ENCODE results near the gene GPR18. TPM values are rescaled to one million over a fixed set of nuclear protein-coding genes. Genes with fewer than 3 reads are reported as not detected.

The GPR18 gene
- total RNA-seq, 4 donors from 2014 or later, result not detected

- Histone ChIP-seq H3K36me3 (peaks cover 0 to 5% (median 3%) of the 10 kb centered on the region in 3 donors), H3K4me3 (no peak overlapping the region), H3K4me1 (peaks cover 0 to 33% (median 16%) of the 10 kb centered on the region in 4 donors), H3K27me3 (no peaks in the 10 kb centered on the region), H3K27ac (no peak overlapping the region), H3K9me3 (no peaks in the 10 kb centered on the region)
- DNase-seq (ENCODE audit: low spot score in 2 of 2), result no peak
- TF ChIP-seq CTCF (IDR thresholded peaks at IDR 0.05), result no peak
- no peak for TF ChIP-seq POLR2A (IDR thresholded peaks at IDR 0.05)
- TF ChIP-seq EP300 (IDR thresholded peaks at IDR 0.05), result no peak
These were observed 40.1 kb downstream of the GPR18 start for GRCh38 chr13:99218126-99218525.

- Histone ChIP-seq H3K9me3 (no peaks in the 10 kb centered on the region), H3K4me3 (no peak overlapping the region), H3K36me3 (peaks cover 0 to 5% (median 3%) of the 10 kb centered on the region in 3 donors), H3K27ac (no peak overlapping the region), H3K27me3 (no peaks in the 10 kb centered on the region), H3K4me1 (peaks cover 0 to 33% (median 16%) of the 10 kb centered on the region in 4 donors)
- no peak for DNase-seq (ENCODE audit: low spot score in 2 of 2)
- 84 to 87% methylated on average over 17 to 20 of the region's 20 CpGs for WGBS, 2 donors
- TF ChIP-seq CTCF (IDR thresholded peaks at IDR 0.05), result no peak
- no peak for TF ChIP-seq EP300 (IDR thresholded peaks at IDR 0.05)
- TF ChIP-seq POLR2A (IDR thresholded peaks at IDR 0.05), result no peak
These were observed 40.6 kb downstream of the GPR18 start for GRCh38 chr13:99217461-99218110.

- peak overlapping the region in 1 of 4 donors; percentile 45 for H3K27ac ChIP-seq
These were observed 42.9 kb downstream of the GPR18 start for GRCh38 chr13:99215184-99215830.

GRCh38 chr13:99214731-99215130 lies 43.4 kb downstream of the GPR18 start:
- no peak for DNase-seq (ENCODE audit: low spot score in 2 of 2)
- 24 to 38% methylated on average over 1 of the region's 1 CpG for WGBS, 2 donors
- Histone ChIP-seq H3K27me3 (no peaks in the 10 kb centered on the region), H3K9me3 (no peaks in the 10 kb centered on the region), H3K36me3 (peaks cover 0 to 3% (median 0%) of the 10 kb centered on the region in 3 donors), H3K4me1 (peaks cover 0 to 36% (median 16%) of the 10 kb centered on the region in 4 donors), H3K4me3 (no peak overlapping the region), H3K27ac (peak overlapping the region in 1 of 4 donors; percentile 45)
- TF ChIP-seq POLR2A (IDR thresholded peaks at IDR 0.05) (no peak), CTCF (IDR thresholded peaks at IDR 0.05) (no peak), EP300 (IDR thresholded peaks at IDR 0.05) (no peak)

More at GRCh38 chr13:99215184-99215830, 42.9 kb downstream of the GPR18 start:
- TF ChIP-seq POLR2A (IDR thresholded peaks at IDR 0.05) (no peak), CTCF (IDR thresholded peaks at IDR 0.05) (no peak), EP300 (IDR thresholded peaks at IDR 0.05) (no peak)
- 86 to 93% methylated on average over 15 of the region's 15 CpGs for whole genome bisulfite sequencing, 2 donors
- Histone ChIP-seq H3K27me3 (no peaks in the 10 kb centered on the region), H3K4me3 (no peak overlapping the region), H3K9me3 (no peaks in the 10 kb centered on the region), H3K36me3 (peaks cover 0 to 3% (median 0%) of the 10 kb centered on the region in 3 donors), H3K4me1 (peaks cover 0 to 36% (median 16%) of the 10 kb centered on the region in 4 donors)
- DNase-seq (ENCODE audit: low spot score in 2 of 2), result no peak

GRCh38 chr13:99214232-99214631 lies 43.9 kb downstream of the GPR18 start:
- Histone ChIP-seq H3K27ac (no peak overlapping the region), H3K4me1 (peaks cover 0 to 34% (median 16%) of the 10 kb centered on the region in 4 donors), H3K27me3 (no peaks in the 10 kb centered on the region), H3K36me3 (peaks cover 0 to 3% (median 0%) of the 10 kb centered on the region in 3 donors), H3K4me3 (no peak overlapping the region), H3K9me3 (no peaks in the 10 kb centered on the region)
- DNase-seq (ENCODE audit: low spot score in 2 of 2), result no peak
- TF ChIP-seq CTCF (IDR thresholded peaks at IDR 0.05) (no peak), POLR2A (IDR thresholded peaks at IDR 0.05) (no peak), EP300 (IDR thresholded peaks at IDR 0.05) (no peak)
- WGBS, 2 donors, result 68 to 70% methylated on average over 7 of the region's 7 CpGs
